Peyer's patch (tissue), 4 donors: ENCODE data around the gene COL9A3. TPM values are rescaled to one million over a fixed set of nuclear protein-coding genes. Genes with fewer than 3 reads are reported as not detected.

Experiments used
- DNase-seq, 3 donors: peaks; one replicate each; pipeline ENCODE4 v3.0.0-alpha.2; 2017 to 2019
- H3K27ac ChIP-seq, 4 donors: fragments of 200-600 bp; sonication (generic); one replicate each; pipeline ENCODE4 v1.5.1; 2016 to 2019
- H3K27me3 ChIP-seq, 2 donors: fragments of 200-600 bp; sonication (generic); one replicate each; pipeline ENCODE4 v1.5.1; 2019
- H3K36me3 ChIP-seq, 3 donors: fragments of 200-600 bp; sonication (generic); one replicate each; pipeline ENCODE4 v1.5.1; 2016 to 2019
- H3K4me1 ChIP-seq, 4 donors: fragments of 200-600 bp; sonication (generic); one replicate each; pipeline ENCODE4 v1.5.1; 2016 to 2019
- H3K4me3 ChIP-seq, 4 donors: fragments of 200-600 bp; sonication (generic); 1 replicate in 3 of 4; 2 replicates in 1 of 4; pipeline ENCODE4 v1.5.1; 2016 to 2019; ENCODE audit warnings: mild to moderate bottlenecking in 1 of 4
- H3K9me3 ChIP-seq, 4 donors: fragments of 200-600 bp; sonication (generic); one replicate each; pipeline ENCODE4 v1.5.1; 2016 to 2019; ENCODE audit warnings: mild to moderate bottlenecking in 1 of 4
- POLR2A ChIP-seq, 2 donors: fragments of 450-650 bp; IDR thresholded peaks; one replicate each; pipeline ENCODE4 v1.5.1; 2017; ENCODE audit warnings: antibody characterized with exemption in 2 of 2, mild to moderate bottlenecking in 2 of 2, moderate library complexity in 2 of 2
- total RNA-seq, 4 donors: library from RNA; depleted of rRNA; stranded (reverse); fragments of >200 nt; gene quantifications; one replicate each; pipeline ENCODE4 v1.1.0, GENCODE V29; 2016
- TF ChIP-seq, protein P1 (sequence below), 6 experiments: fragments of 450-650 bp in 4 of 6; fragments of 200-600 bp in 2 of 6; sonication (generic) in 1 of 6; IDR thresholded peaks; one replicate each; pipeline ENCODE4 v1.5.1; 2017 to 2019; ENCODE audit warnings: antibody characterized with exemption in 6 of 6, mild to moderate bottlenecking in 3 of 6, moderate library complexity in 1 of 6

The COL9A3 gene
- total RNA-seq, 4 donors from 2014 or later, result 3.3 to 19.8 (median 4.1) TPM

DNA sequence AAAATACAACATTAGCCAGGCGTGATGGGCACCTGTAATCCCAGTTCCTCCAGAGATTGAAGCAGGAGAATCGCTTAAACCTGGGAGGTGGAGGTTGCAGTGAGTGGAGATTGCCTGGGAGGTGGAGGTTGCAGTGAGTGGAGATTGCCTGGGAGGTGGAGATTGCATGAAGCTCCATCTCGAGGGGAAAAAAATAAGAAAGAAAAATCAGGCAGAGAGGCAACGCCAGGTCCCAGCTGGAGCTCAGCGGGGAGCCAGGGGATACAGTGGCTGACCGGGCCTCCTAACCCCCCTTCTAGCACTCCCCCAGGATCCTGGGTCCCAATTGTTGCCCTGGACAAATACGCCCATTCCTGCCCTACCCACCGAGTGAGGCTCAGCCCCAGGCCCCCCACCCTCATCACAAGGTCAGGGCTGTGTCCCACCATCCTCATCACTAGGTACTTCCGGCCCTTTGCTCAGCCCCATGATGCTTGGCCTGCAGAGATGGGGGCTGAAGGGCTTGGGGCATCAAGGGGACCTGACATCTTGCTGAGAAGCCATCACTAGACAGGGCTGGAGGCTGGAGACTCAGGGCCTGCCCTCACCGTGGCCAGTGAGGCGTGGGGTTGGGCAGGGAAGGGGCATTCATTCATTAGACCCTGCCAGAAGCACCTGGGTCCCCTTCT, 10.3 kb upstream of the COL9A3 start:
- peaks cover 0 to 42% (median 0%) of the 10 kb centered on the region in 3 donors for H3K36me3 ChIP-seq
- peak overlapping the region in 3 of 4 donors; percentile 87 to 97 (median 95) for H3K4me3 ChIP-seq
- H3K27me3 ChIP-seq, result no peaks in the 10 kb centered on the region
- H3K9me3 ChIP-seq, result no peaks in the 10 kb centered on the region
- no peak for DNase-seq
- TF ChIP-seq, protein P1, sequence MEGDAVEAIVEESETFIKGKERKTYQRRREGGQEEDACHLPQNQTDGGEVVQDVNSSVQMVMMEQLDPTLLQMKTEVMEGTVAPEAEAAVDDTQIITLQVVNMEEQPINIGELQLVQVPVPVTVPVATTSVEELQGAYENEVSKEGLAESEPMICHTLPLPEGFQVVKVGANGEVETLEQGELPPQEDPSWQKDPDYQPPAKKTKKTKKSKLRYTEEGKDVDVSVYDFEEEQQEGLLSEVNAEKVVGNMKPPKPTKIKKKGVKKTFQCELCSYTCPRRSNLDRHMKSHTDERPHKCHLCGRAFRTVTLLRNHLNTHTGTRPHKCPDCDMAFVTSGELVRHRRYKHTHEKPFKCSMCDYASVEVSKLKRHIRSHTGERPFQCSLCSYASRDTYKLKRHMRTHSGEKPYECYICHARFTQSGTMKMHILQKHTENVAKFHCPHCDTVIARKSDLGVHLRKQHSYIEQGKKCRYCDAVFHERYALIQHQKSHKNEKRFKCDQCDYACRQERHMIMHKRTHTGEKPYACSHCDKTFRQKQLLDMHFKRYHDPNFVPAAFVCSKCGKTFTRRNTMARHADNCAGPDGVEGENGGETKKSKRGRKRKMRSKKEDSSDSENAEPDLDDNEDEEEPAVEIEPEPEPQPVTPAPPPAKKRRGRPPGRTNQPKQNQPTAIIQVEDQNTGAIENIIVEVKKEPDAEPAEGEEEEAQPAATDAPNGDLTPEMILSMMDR (IDR thresholded peaks at IDR 0.05), result no peak
- TF ChIP-seq POLR2A (IDR thresholded peaks at IDR 0.05), result no peak
- H3K27ac ChIP-seq, result peak overlapping the region in 3 of 4 donors; percentile 83 to 98 (median 86)
- H3K4me1 ChIP-seq, result peaks cover 3 to 32% (median 17%) of the 10 kb centered on the region in 4 donors

GRCh38 chr20:62807444-62808210, 9.2 kb upstream of the COL9A3 start:
- DNase-seq, result no peak
- H3K9me3 ChIP-seq, result no peaks in the 10 kb centered on the region
- H3K36me3 ChIP-seq, result peaks cover 0 to 53% (median 0%) of the 10 kb centered on the region in 3 donors
- no peaks in the 10 kb centered on the region for H3K27me3 ChIP-seq
- no peak overlapping the region for H3K4me3 ChIP-seq
- peaks cover 3 to 32% (median 17%) of the 10 kb centered on the region in 4 donors for H3K4me1 ChIP-seq
- H3K27ac ChIP-seq, result peak overlapping the region in 1 of 4 donors; percentile 5
- TF ChIP-seq POLR2A (IDR thresholded peaks at IDR 0.05), result no peak
- TF ChIP-seq, protein P1 (IDR thresholded peaks at IDR 0.05), result no peak

DNA sequence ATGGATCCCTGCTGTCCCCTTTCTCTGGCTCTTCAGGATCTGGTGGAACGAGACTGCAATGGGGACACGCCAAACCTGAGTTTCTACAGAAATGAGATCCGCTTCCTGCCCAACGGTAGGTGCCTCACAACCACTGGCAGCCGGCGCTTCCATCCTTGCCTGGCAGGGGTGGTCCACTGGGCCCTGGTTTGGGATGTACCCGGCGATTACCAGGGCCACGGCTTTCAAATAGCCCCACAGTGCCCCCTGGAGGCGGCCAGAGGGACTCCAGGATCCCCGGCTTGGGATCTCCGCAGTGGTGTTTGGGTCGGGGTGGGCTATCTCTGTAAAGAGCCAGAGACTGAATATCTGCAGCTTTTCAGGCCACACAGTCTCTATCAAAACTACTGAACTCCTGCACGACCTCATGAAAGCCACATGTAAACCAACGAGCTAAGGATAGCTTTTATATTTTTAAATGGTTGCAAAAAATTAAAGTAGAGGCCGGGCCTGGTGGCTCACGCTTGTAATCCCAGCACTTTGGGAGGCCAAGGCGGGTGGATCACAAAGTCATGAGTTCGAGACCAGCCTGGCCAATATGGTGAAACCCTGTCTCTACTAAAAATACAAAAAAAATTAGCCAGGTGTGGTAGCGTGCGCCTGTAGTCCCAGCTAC, 8.5 kb upstream of the COL9A3 start:
- TF ChIP-seq POLR2A (IDR thresholded peaks at IDR 0.05), result no peak
- TF ChIP-seq, protein P1 (IDR thresholded peaks at IDR 0.05), result peak; percentile 80 to 95 (median 82)
- no peak overlapping the region for H3K27ac ChIP-seq
- peaks cover 0 to 58% (median 0%) of the 10 kb centered on the region in 3 donors for H3K36me3 ChIP-seq
- peak; percentile 73 to 83 (median 80) for DNase-seq
- H3K4me1 ChIP-seq, result peaks cover 3 to 32% (median 17%) of the 10 kb centered on the region in 4 donors
- no peaks in the 10 kb centered on the region for H3K27me3 ChIP-seq
- H3K4me3 ChIP-seq, result no peak overlapping the region
- H3K9me3 ChIP-seq, result no peaks in the 10 kb centered on the region

DNA sequence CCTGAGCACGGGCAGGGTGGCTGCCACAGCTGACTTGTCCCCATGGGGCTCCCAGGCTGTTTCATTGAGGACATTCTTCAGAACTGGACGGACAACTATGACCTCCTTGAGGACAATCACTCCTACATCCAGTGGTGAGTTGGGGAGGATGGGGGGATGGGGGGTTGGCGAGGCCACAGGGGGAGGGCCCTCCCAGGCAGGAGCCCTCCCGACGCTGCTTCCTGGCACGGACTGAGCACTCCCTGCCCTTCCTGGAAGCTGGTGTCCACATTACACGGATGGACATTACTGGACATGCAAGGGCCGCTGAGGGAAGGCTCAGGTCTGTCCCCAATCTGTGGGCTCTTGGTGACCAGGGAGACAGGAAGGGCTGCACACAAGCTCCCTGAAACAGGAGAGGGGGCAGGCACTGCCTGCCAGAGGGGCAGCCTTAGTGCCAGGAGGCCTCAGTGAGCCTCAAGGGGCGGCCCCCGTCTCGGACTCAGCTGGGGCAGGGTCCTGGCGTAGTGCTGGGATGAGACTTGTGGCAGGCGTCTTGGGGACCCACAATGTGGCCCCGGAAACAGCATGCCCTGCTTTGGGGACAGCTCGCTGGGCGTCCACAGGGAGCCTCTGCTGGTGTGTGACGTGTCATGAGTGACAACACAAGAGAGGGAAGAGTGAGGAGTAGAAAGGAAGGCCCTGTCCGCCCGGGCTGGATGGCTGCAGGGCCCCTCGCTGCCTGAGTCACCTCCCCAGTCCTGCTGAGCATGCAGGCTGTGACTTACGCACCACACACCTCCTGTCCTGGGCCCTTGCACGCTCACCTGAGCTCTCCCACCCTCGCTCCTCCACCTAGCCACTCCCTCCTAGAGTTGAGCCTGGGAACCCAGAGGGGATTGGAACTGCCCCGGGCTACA, 7.1 kb upstream of the COL9A3 start:
- peaks cover 0 to 62% (median 0%) of the 10 kb centered on the region in 3 donors for H3K36me3 ChIP-seq

More for the DNA sequence above, 7.1 kb upstream of the COL9A3 start:
- H3K4me1 ChIP-seq, result peaks cover 0 to 28% (median 16%) of the 10 kb centered on the region in 4 donors
- H3K4me3 ChIP-seq, result no peak overlapping the region
- TF ChIP-seq, protein P1 (IDR thresholded peaks at IDR 0.05), result no peak
- no peak for TF ChIP-seq POLR2A (IDR thresholded peaks at IDR 0.05)
- H3K27ac ChIP-seq, result no peak overlapping the region
- no peak for DNase-seq
- peaks cover 0 to under 1% of the 10 kb centered on the region in 2 donors for H3K27me3 ChIP-seq
- H3K9me3 ChIP-seq, result no peaks in the 10 kb centered on the region
